Brain pericyte (primary cell): ENCODE results near the gene NCOA1.

Experiments used
- DNase-seq: peaks from one replicate; pipeline ENCODE4 v3.0.0-alpha.2; 2012; ENCODE audit warnings: low read depth, low spot score

Gene NCOA1

GRCh38 chr2:24739354-24740025, 248.4 kb downstream of the NCOA1 start:
- no peak for DNase-seq

- no peak for DNase-seq
These were observed 249.1 kb downstream of the NCOA1 start for GRCh38 chr2:24740142-24740541.

DNA sequence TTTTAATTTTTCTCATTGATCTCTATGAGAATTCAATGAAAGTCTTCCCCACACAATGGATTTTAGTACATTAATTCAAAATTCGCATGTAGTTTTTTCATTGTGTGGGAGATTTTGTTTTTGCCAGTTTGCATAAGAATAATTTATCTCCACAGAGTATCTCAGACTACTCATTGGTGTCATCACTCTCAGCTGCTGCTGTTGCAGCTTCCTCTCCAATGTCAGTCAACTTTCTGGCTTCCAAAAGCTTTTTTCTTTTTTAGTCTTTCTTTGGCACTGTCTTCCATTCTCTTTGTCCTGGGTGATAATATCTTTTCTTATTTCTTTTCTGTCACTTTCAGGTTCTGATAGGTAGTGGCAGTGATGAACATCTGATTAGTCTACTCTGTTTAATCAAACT, 251.7 kb downstream of the NCOA1 start:
- DNase-seq = no peak

- no peak for DNase-seq
These were observed 252.9 kb downstream of the NCOA1 start for GRCh38 chr2:24743924-24744323.

- no peak for DNase-seq
These were observed 253.3 kb downstream of the NCOA1 start for GRCh38 chr2:24744356-24744755.

DNA sequence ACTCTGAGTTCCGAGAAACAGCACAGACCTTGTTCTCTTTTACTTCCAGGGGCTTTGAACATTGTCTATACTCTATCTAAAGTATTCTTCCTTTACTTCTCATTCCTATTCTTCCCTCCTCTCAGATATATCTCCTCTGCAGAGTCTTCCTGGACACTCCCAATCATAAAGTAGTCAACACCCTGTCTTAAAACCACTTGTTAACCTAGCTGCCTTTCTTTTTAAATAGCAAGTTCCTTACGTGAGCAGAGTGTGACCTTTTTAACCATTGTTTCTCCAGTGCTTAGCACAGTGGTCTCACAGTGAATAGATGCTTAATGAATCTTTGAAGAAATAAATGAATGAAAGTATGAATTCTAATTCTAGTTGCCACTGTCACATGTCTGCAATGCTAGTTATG, 254.8 kb downstream of the NCOA1 start:
- no peak for DNase-seq

DNA sequence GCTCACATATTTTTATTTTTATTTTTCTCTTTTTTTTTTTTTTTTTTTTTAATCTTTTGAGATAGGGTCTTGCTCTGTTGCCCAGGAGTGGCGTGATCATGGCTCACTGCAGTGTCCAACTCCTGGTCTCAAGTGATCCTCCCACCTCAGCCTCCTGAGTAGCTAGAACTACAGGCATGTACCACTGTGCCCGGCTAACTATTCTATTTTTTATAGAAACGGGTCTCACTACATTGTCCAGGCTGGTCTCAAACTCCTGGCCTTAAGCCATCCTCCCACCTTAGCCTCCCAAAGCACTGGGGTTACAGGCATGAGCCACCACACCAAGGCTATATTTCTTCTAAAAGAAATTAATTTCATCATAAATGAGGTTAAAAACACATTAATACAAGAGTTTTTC, 256.2 kb downstream of the NCOA1 start:
- DNase-seq = no peak

DNA sequence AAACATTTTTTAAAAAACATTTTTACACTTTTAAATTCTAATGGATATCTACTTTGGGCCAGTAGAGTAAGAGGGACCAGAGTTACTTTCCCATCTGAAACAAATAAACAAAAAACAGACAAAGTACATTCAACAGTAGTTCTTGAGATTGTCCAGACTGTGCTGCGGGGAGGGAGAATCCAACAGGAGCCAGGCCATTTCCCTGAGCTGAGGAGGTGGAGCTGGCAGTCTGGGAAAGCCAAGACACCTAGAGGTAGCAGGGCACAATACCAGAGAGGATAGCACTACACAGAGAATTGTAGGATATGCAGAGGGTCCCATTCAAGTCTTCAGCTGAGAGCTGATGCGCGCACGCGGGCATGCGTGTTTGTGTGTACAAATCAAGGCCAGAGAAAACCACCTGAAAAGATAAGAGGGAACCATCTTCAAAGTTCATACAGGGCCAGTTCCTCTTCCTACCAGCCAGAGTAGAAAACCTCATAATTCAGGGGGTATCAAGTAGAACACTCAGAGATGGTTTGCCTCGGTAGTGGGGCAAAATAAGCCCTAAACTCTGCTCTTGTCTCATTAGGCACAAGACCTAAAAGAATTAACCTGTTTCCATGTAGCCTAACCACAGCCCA, 258.1 kb downstream of the NCOA1 start:
- no peak for DNase-seq

GRCh38 chr2:24754985-24755705, 264.1 kb downstream of the NCOA1 start:
- no peak for DNase-seq

GRCh38 chr2:24756789-24757188, 265.7 kb downstream of the NCOA1 start:
- DNase-seq = no peak

GRCh38 chr2:24761866-24762265, 270.8 kb downstream of the NCOA1 start:
- DNase-seq = no peak

DNA sequence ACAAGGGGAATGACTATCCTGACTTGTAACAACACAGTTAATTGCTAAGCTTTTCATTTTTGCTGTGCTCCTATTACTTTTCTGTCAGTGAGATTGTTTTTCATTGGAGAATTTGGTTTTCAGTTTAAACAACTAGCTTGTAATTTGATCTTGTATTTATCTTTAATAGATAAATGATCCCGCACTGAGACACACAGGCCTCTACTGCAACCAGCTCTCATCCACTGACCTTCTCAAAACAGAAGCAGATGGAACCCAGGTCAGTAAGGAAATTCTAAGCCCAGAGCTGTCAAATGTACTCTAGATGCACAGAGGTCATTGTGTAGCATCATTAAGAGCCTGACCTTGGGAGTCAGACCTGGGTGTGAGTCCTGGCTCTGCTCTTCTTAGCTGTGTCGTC, 271.5 kb downstream of the NCOA1 start:
- DNase-seq = no peak

- no peak for DNase-seq
These were observed 272.8 kb downstream of the NCOA1 start for GRCh38 chr2:24763843-24764242.

GRCh38 chr2:24766609-24767008, 275.6 kb downstream of the NCOA1 start:
- DNase-seq = no peak

DNA sequence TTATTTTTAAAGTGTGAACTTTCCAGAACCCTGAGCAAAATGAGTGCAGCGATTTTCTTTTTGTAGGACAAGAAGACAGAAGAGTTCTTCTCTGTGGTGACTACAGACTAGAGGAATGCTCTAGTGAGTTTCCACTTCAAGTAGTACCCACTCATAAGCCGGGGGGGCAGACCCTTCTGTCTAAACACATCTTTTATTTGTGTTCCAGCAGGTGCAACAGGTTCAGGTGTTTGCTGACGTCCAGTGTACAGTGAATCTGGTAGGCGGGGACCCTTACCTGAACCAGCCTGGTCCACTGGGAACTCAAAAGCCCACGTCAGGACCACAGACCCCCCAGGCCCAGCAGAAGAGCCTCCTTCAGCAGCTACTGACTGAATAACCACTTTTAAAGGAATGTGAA, 277.0 kb downstream of the NCOA1 start:
- DNase-seq = no peak

DNA sequence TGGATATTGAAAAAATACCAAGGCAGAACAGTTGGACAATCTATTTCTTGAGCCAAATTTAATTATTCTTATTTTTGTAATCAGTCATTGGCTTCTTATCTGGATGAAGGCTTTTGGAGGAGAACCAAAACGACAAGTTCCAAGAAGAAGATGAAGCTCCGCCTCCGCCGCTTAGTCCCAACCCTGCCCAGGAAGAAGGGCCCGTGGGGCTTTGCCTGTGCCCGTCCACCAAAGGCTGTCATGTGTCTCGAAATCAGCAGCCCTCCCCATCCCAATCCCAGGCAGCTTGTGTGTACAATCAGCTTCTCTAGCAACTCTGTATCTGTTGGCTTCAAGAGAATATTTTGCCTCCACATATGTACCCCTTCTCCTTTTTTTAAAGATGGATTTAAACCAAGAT, 277.5 kb downstream of the NCOA1 start:
- no peak for DNase-seq

- DNase-seq = no peak
These were observed 280.0 kb downstream of the NCOA1 start for GRCh38 chr2:24771061-24771460.

DNA sequence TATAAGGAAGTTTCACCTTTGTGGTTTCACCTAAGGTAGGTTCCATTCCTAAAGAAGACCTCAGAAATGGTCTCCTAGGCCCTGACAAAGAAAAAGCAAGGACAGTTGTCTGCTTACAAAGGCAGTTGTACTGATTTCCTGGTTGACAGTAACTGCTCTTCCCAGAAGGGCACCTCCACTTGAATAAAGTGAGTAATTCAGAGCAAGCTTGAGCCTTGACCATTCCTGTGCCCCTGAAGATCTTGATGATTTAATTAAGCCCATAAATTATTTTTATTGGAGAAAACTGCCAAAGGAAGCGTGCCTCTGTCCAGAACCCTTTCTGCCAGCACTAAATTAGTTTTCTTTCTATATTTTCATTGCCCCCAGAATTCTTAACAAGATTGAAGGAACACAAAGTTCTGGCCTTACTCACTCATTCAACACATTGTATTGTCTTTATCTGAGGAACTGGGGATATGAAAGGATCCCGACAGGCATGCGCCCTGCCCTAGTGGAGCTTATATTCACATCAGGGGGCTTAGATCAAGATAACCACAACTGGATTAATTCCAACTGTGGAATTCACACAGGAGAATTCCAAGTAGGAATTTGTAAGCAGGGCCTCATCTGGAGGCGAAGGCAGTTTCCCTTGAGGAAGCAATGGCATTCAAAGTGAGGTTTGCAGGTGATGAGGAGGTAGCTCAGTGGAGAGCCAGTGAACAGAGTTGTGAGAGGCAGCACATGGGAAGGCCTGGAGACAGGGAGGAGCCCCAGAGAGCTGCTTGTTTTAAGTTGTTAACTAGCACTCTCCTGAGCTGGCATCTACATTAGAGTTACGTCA, 280.9 kb downstream of the NCOA1 start:
- DNase-seq = no peak

GRCh38 chr2:24774373-24774772, 283.3 kb downstream of the NCOA1 start:
- no peak for DNase-seq

- no peak for DNase-seq
These were observed 288.1 kb downstream of the NCOA1 start for GRCh38 chr2:24779116-24779515.

- DNase-seq = no peak
These were observed 292.6 kb downstream of the NCOA1 start for GRCh38 chr2:24783641-24784040.

GRCh38 chr2:24785671-24786321, 294.7 kb downstream of the NCOA1 start:
- no peak for DNase-seq
